HepG2 (cell line): ENCODE data around the gene KIF7. TPM values are rescaled to one million over a fixed set of nuclear protein-coding genes. Genes with fewer than 3 reads are reported as not detected.
A peak's percentile ranks its signal among the peaks of the same experiment; 100 is the strongest.

Experiments
- ARID2 ChIP-seq: sonication (generic); formaldehyde crosslinking; IDR thresholded peaks from 2 replicates; pipeline ENCODE4 v1.8.1; 2022; ENCODE audit warnings: mild to moderate bottlenecking, missing genetic modification reagents, borderline replicate concordance
- ARID5B ChIP-seq: IDR thresholded peaks from 2 replicates; pipeline ENCODE4 v1.4.0; 2020; ENCODE audit warnings: mild to moderate bottlenecking, missing genetic modification reagents
- CBX2 ChIP-seq, 2 experiments: fragments of 200-600 bp in 1 of 2; sonication (generic); formaldehyde crosslinking in 1 of 2; IDR thresholded peaks; 2 replicates each; pipeline versions ENCODE4 v1.7.0 to v1.8.1; 2018 to 2022; ENCODE audit warnings: low read depth in 2 of 2, low read length in 1 of 2, mild to moderate bottlenecking in 1 of 2, missing genetic modification reagents in 1 of 2
- CHD4 ChIP-seq: fragments of 200-600 bp; sonication (generic); IDR thresholded peaks from 2 replicates; pipeline ENCODE4 v1.7.0; 2017; ENCODE audit warnings: mild to moderate bottlenecking, low read length, borderline replicate concordance
- DBP ChIP-seq: sonication (generic); formaldehyde crosslinking; IDR thresholded peaks from 2 replicates; pipeline ENCODE4 v1.4.0; 2020; ENCODE audit warnings: missing genetic modification reagents; ENCODE audit errors: not compliant biosample characterization
- DPF2 ChIP-seq: sonication (generic); formaldehyde crosslinking; IDR thresholded peaks from 2 replicates; pipeline ENCODE4 v1.4.0; 2020; ENCODE audit warnings: mild to moderate bottlenecking, low read depth, missing genetic modification reagents, borderline replicate concordance
- MXI1 ChIP-seq: IDR thresholded peaks from 3 replicates; pipeline ENCODE4 v1.6.1; 2012; ENCODE audit warnings: low read depth, low read length, inconsistent platforms, borderline replicate concordance
- NRL ChIP-seq: sonication (generic); formaldehyde crosslinking; IDR thresholded peaks from 2 replicates; pipeline ENCODE4 v1.5.0; 2020; ENCODE audit warnings: missing genetic modification reagents, mild to moderate bottlenecking, moderate library complexity, borderline replicate concordance
- PITX1 ChIP-seq: sonication (generic); formaldehyde crosslinking; IDR thresholded peaks from 2 replicates; pipeline ENCODE4 v1.5.1; 2020; ENCODE audit warnings: mild to moderate bottlenecking, missing genetic modification reagents
- RARG ChIP-seq: sonication (generic); formaldehyde crosslinking; IDR thresholded peaks from 2 replicates; pipeline ENCODE4 v1.4.0; 2020; ENCODE audit warnings: low read depth, mild to moderate bottlenecking, missing genetic modification reagents
- SMYD3 ChIP-seq: sonication (generic); formaldehyde crosslinking; IDR thresholded peaks from 2 replicates; pipeline ENCODE4 v1.8.1; 2023; ENCODE audit warnings: mild to moderate bottlenecking, missing genetic modification reagents
- SUZ12 ChIP-seq: fragments of 150-350 bp; IDR thresholded peaks from 2 replicates; pipeline ENCODE4 v1.6.1; 2014; ENCODE audit warnings: low read depth, low read length
- TCF7L2 ChIP-seq: IDR thresholded peaks from 2 replicates; pipeline ENCODE4 v1.6.1; 2011; ENCODE audit warnings: mild to moderate bottlenecking, low read depth, low read length, moderate library complexity
- TEF ChIP-seq: sonication (generic); formaldehyde crosslinking; IDR thresholded peaks from 2 replicates; pipeline ENCODE4 v1.5.0; 2020; ENCODE audit warnings: missing genetic modification reagents
- U2AF2 ChIP-seq: fragments of 200-400 bp; formaldehyde crosslinking; IDR thresholded peaks from 2 replicates; pipeline ENCODE4 v1.6.1; 2017; ENCODE audit warnings: low read depth, mild to moderate bottlenecking, low read length
- ZBTB2 ChIP-seq: sonication (generic); formaldehyde crosslinking; IDR thresholded peaks from 2 replicates; pipeline ENCODE4 v1.8.0; 2022; ENCODE audit warnings: low read depth, missing genetic modification reagents
- ZBTB21 ChIP-seq: sonication (generic); formaldehyde crosslinking; IDR thresholded peaks from 2 replicates; pipeline ENCODE4 v1.4.0; 2020; ENCODE audit warnings: missing genetic modification reagents
- ZFX ChIP-seq: sonication (generic); formaldehyde crosslinking; IDR thresholded peaks from 2 replicates; pipeline ENCODE4 v1.4.0; 2020; ENCODE audit warnings: mild to moderate bottlenecking, low read depth, missing genetic modification reagents, moderate library complexity
- ZMYM4 ChIP-seq: sonication (generic); formaldehyde crosslinking; IDR thresholded peaks from 2 replicates; pipeline ENCODE4 v1.8.1; 2023; ENCODE audit warnings: mild to moderate bottlenecking, missing genetic modification reagents
- ZNF530 ChIP-seq: sonication (generic); formaldehyde crosslinking; IDR thresholded peaks from 2 replicates; pipeline ENCODE4 v1.5.0; 2020; ENCODE audit warnings: low read depth, mild to moderate bottlenecking, missing genetic modification reagents
- ZNF563 ChIP-seq: sonication (generic); formaldehyde crosslinking; IDR thresholded peaks from 2 replicates; pipeline ENCODE4 v1.8.0; 2022; ENCODE audit warnings: mild to moderate bottlenecking, moderate library complexity, missing genetic modification reagents
- ZNF737 ChIP-seq: sonication (generic); formaldehyde crosslinking; IDR thresholded peaks from 2 replicates; pipeline ENCODE4 v1.5.0; 2020; ENCODE audit warnings: missing genetic modification reagents, mild to moderate bottlenecking, borderline replicate concordance
- polyA plus RNA-seq, 8 experiments: library from polyadenylated mRNA; depleted of rRNA in 3 of 8; stranded (reverse) in 7 of 8; unstranded in 1 of 8; fragments of >200 nt; fragmentation: Illumina TruSeq in 4 of 8; extraction: Trizol in 4 of 8; gene quantifications; 2 replicates each; pipeline versions ENCODE4 v1.2.1 to v1.2.3, GENCODE V29; 2011 to 2016; ENCODE audit warnings: low read depth in 4 of 8, missing spikeins in 1 of 8, mixed read lengths in 1 of 8; ENCODE audit not compliant: insufficient read depth in 1 of 8
- total RNA-seq, 5 experiments: library from RNA; depleted of rRNA; stranded (reverse); fragments of >200 nt; fragmentation: Illumina TruSeq; extraction: Trizol; gene quantifications; 2 replicates each; pipeline ENCODE4 v1.2.3, GENCODE V29; 2016; ENCODE audit warnings: low read depth in 1 of 5

Gene KIF7
- total and polyA plus RNA-seq, 2 of the 13 experiments (the other 11 are each of a cell fraction or from before 2014, with no cell fraction given), result 1.5 to 6.2 TPM

GRCh38 chr15:89690276-89691218 lies 35.3 kb upstream of the KIF7 start, which contains the start of the genes PEX11A and WDR93 (continued):
- TF ChIP-seq ZNF530 (no peak), ARID5B (CRISPR knock-in tag) (peak; percentile 51; the same call in 1 of the 2 replicates), TEF (CRISPR knock-in tag) (no peak), DPF2 (CRISPR knock-in tag) (no peak), ZFX (CRISPR knock-in tag) (peak; percentile 84), RARG (CRISPR knock-in tag) (no peak), U2AF2 (peak; percentile 86; the same call in 1 of the 2 replicates), CHD4 (no peak), SMYD3 (CRISPR knock-in tag) (no peak), PITX1 (CRISPR knock-in tag) (peak; percentile 24; the same call in 1 of the 2 replicates), MXI1 (peak; percentile 85; the same call in 2 of the 3 replicates), ARID2 (CRISPR knock-in tag) (0 out of 2 replicates have a peak, but pooled peaks have one; percentile 79), ZNF737 (CRISPR knock-in tag) (peak; percentile 61; the same call in 1 of the 2 replicates), ZBTB2 (CRISPR knock-in tag) (no peak), ZBTB21 (CRISPR knock-in tag) (no peak), SUZ12 (no peak), NRL (CRISPR knock-in tag) (peak; percentile 77; the same call in 1 of the 2 replicates), CBX2 (IDR thresholded peaks at IDR 0.05; ENCODE audit: low read depth, low read length) (no peak), CBX2 (CRISPR knock-in tag; IDR thresholded peaks at IDR 0.05; ENCODE audit: low read depth) (no peak), DBP (CRISPR knock-in tag) (no peak), ZNF563 (CRISPR knock-in tag) (peak; percentile 33), TCF7L2 (no peak), ZMYM4 (CRISPR knock-in tag) (peak; percentile 66; the same call in 1 of the 2 replicates)
